ENCODE data around the gene OR56B1.

The OR56B1 gene

DNA sequence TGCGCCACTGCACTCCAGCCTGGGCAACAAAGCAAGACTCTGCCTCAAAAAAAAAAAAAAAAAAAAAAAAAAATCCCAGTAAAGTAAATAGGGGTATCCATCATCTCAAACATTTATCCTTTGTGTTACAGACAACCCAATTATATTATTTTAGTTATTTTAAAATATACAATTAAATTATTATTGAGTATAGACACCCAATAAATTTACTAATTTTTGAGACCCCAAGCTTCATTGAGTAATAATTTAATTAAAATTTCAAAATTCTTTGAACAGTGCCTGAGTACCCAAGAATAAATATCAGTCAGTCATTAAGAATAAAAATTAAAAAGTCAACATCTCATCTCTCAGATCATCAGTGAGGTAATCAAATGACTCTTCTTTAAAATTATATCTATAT lies 17.7 kb downstream of the OR56B1 start, which contains the start of gene OR52N4:
Gene OR52N4 (plus strand): TSS at position 301 of the 400 bp plus-strand sequence. CDS start 498 bp downstream, outside the sequence.
- TF ChIP-seq, protein P1, sequence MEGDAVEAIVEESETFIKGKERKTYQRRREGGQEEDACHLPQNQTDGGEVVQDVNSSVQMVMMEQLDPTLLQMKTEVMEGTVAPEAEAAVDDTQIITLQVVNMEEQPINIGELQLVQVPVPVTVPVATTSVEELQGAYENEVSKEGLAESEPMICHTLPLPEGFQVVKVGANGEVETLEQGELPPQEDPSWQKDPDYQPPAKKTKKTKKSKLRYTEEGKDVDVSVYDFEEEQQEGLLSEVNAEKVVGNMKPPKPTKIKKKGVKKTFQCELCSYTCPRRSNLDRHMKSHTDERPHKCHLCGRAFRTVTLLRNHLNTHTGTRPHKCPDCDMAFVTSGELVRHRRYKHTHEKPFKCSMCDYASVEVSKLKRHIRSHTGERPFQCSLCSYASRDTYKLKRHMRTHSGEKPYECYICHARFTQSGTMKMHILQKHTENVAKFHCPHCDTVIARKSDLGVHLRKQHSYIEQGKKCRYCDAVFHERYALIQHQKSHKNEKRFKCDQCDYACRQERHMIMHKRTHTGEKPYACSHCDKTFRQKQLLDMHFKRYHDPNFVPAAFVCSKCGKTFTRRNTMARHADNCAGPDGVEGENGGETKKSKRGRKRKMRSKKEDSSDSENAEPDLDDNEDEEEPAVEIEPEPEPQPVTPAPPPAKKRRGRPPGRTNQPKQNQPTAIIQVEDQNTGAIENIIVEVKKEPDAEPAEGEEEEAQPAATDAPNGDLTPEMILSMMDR (IDR thresholded peaks at IDR 0.05; ENCODE audit: insufficient read depth, low read depth, low read length, missing control alignments) = no peak
- DNase-seq (ENCODE audit: low read depth) = no peak
- H3K4me3 ChIP-seq (ENCODE audit: low read length) = no peak within 1 kb of the TSS

DNA sequence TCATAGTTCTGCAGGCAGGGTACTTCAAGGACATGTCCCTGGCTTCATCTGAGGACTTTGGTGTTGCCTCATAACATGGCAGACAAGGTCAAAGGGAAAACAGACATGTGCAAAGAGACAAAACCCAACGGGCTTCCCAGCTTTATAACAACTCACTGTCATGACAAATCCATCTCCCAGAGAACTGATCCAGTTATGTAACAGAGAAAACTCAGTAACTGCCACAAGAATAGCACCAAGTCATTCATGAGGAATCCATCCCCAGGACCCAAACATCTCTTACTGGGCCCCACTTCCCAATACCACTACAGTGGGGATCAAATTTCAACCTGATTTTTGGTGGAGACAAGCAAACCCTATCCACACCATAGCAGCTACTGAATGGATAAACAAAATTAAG lies 30.8 kb downstream of the OR56B1 start:
- TF ChIP-seq, protein P1 (IDR thresholded peaks at IDR 0.05; ENCODE audit: insufficient read depth, low read depth, low read length, missing control alignments) = no peak
- peak; percentile 44 for DNase-seq (ENCODE audit: low read depth)
- H3K4me3 ChIP-seq (ENCODE audit: low read length) = no peak overlapping the region

DNA sequence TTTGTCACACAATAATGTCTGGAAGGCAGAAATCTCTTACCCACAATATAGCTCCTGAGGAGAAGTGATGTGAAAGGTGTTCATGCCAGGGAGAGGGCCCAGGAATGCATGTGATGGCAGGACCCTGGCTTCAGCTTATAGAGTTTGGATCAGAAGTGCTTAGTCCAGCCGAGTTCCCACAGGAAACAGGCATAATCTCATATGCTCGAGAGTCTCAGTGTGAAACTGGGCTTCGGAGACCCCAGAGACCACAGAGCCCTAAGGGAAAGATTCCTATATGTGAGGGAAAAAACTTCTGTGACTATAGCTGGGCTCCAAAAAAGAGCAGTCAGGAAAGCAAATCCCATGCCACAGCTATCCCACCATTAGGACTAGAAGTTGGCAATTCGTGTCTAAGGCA lies 47.0 kb downstream of the OR56B1 start, which contains the start of gene OR52N5:
Gene OR52N5 (minus strand): TSS at position 101 of the 400 bp plus-strand sequence. CDS start 4,721 bp downstream, outside the sequence.
- TF ChIP-seq, protein P1 (IDR thresholded peaks at IDR 0.05; ENCODE audit: insufficient read depth, low read depth, low read length, missing control alignments) = no peak
- no peak for DNase-seq (ENCODE audit: low read depth)
- no peak within 1 kb of the TSS for H3K4me3 ChIP-seq (ENCODE audit: low read length)
